Measurements from ENCODE around the gene MRPL39.

Gene MRPL39

DNA sequence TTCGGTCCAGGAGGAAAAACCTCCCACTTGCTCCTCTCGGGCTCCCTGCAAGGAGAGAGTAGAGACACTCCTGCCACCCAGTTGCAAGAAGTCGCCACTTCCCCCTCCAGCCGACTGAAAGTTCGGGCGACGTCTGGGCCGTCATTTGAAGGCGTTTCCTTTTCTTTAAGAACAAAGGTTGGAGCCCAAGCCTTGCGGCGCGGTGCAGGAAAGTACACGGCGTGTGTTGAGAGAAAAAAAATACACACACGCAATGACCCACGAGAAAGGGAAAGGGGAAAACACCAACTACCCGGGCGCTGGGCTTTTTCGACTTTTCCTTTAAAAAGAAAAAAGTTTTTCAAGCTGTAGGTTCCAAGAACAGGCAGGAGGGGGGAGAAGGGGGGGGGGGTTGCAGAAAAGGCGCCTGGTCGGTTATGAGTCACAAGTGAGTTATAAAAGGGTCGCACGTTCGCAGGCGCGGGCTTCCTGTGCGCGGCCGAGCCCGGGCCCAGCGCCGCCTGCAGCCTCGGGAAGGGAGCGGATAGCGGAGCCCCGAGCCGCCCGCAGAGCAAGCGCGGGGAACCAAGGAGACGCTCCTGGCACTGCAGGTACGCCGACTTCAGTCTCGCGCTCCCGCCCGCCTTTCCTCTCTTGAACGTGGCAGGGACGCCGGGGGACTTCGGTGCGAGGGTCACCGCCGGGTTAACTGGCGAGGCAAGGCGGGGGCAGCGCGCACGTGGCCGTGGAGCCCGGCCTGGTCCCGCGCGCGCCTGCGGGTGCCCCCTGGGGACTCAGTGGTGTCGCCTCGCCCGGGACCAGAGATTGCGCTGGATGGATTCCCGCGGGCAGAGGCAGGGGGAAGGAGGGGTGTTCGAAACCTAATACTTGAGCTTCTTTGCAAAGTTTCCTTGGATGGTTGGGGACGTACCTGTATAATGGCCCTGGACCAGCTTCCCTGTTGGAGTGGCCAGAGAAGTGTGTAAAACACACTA, 45.3 kb downstream of the MRPL39 start:
- no peak overlapping the region for H3K4me3 ChIP-seq (ENCODE audit: insufficient read length, low read depth)

DNA sequence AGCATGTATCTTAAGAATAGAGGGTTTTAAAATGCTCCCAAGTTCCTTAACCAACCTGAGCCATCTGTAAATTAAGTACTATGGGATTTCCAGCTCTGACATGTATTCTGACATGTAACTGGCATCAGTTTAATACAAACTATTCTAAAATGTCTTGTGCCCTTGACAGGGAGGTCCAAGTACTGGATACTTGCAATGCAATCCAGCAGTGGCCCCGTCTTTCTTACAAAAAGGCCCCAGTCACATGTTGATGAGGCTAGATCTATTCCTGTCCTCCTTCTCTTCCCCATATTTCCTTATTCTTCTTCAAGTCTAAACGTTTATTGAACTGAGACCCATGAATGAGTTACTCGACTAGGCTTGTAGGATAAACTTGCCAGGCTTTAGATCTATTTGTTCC, 46.4 kb downstream of the MRPL39 start:
- Histone ChIP-seq H3K4me3 (ENCODE audit: insufficient read length, low read depth) (no peak overlapping the region), H3K9ac (ENCODE audit: insufficient read length, low read depth) (no peak overlapping the region), H3K9me3 (ENCODE audit: insufficient read depth, low read length) (no peaks in the 10 kb centered on the region; the same call in 1 of the 2 replicates), H3K4me1 (ENCODE audit: insufficient read depth, insufficient read length) (no peaks in the 10 kb centered on the region), H3K36me3 (ENCODE audit: insufficient read depth, insufficient read length, low read length) (peaks cover 42% of the 10 kb centered on the region), H3K27me3 (ENCODE audit: insufficient read depth, insufficient read length) (no peaks in the 10 kb centered on the region)
- no peak for TF ChIP-seq SUZ12 (IDR thresholded peaks at IDR 0.05; ENCODE audit: extremely low read depth, insufficient read depth, insufficient read length)
- TF ChIP-seq YY1 (IDR thresholded peaks at IDR 0.05; ENCODE audit: insufficient read depth, insufficient read length): no peak
- TF ChIP-seq ZNF274 (IDR thresholded peaks at IDR 0.05; ENCODE audit: low read depth, low read length): no peak
- no peak for DNase-seq (ENCODE audit: low read depth, low spot score)

More for the DNA sequence above, 45.3 kb downstream of the MRPL39 start:
- Histone ChIP-seq H3K9me3 (ENCODE audit: insufficient read depth, low read length) (no peaks in the 10 kb centered on the region; the same call in 1 of the 2 replicates), H3K36me3 (ENCODE audit: insufficient read depth, insufficient read length, low read length) (peaks cover 51% of the 10 kb centered on the region), H3K27me3 (ENCODE audit: insufficient read depth, insufficient read length) (no peaks in the 10 kb centered on the region), H3K9ac (ENCODE audit: insufficient read length, low read depth) (no peak overlapping the region), H3K4me1 (ENCODE audit: insufficient read depth, insufficient read length) (no peaks in the 10 kb centered on the region)
- DNase-seq (ENCODE audit: low read depth, low spot score): no peak
- TF ChIP-seq ZNF274 (IDR thresholded peaks at IDR 0.05; ENCODE audit: low read depth, low read length) (no peak), SUZ12 (IDR thresholded peaks at IDR 0.05; ENCODE audit: extremely low read depth, insufficient read depth, insufficient read length) (no peak), YY1 (IDR thresholded peaks at IDR 0.05; ENCODE audit: insufficient read depth, insufficient read length) (no peak)

DNA sequence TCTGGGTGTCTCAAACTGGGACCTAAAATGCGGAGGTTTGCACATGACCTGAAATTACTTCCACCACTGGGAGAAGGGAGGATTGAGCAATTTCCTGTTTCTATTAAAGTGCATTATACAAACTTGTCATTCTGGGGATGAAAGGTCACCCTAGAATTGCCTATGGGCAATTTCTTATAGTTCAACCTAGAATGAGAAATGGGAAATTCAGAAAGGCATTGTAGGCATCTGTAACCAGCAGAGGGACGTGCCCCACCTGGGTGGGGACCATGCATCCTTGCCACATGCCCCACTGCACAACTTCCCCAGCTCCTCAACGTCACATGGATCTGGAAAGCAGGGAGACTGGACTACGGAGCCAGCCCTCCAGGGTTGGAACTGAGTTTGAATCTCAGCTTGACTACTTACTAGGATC, 47.0 kb downstream of the MRPL39 start:
- TF ChIP-seq ZNF274 (IDR thresholded peaks at IDR 0.05; ENCODE audit: low read depth, low read length) (no peak), SUZ12 (IDR thresholded peaks at IDR 0.05; ENCODE audit: extremely low read depth, insufficient read depth, insufficient read length) (no peak), YY1 (IDR thresholded peaks at IDR 0.05; ENCODE audit: insufficient read depth, insufficient read length) (no peak)
- no peak for DNase-seq (ENCODE audit: low read depth, low spot score)

DNA sequence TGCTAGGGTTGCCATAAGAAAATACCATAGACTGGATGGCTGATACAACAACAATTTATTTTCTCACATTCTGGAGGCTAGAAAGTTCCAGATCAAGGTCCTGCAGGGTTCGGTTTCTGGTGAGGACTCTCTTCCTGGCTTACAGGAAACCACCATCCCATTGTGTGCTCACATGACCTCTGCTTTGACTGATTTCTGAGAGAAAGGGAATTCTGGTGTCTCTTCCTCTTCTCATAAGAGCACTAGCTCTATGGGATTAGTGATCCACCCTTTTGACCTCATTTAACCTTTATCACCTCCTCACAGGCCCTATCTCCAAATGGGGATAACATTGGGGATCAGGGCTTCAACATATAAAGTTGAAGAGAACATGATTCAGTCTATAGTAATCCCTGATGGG, 47.5 kb downstream of the MRPL39 start:
- no peak overlapping the region for H3K9ac ChIP-seq (ENCODE audit: insufficient read length, low read depth)
- no peak overlapping the region for H3K4me3 ChIP-seq (ENCODE audit: insufficient read length, low read depth)
- H3K4me1 ChIP-seq (ENCODE audit: insufficient read depth, insufficient read length): no peaks in the 10 kb centered on the region
- no peak for DNase-seq (ENCODE audit: low read depth, low spot score)
- no peaks in the 10 kb centered on the region; the same call in 1 of the 2 replicates for H3K9me3 ChIP-seq (ENCODE audit: insufficient read depth, low read length)
- no peak for TF ChIP-seq YY1 (IDR thresholded peaks at IDR 0.05; ENCODE audit: insufficient read depth, insufficient read length)
- TF ChIP-seq ZNF274 (IDR thresholded peaks at IDR 0.05; ENCODE audit: low read depth, low read length): no peak
- TF ChIP-seq SUZ12 (IDR thresholded peaks at IDR 0.05; ENCODE audit: extremely low read depth, insufficient read depth, insufficient read length): no peak
- H3K27me3 ChIP-seq (ENCODE audit: insufficient read depth, insufficient read length): no peaks in the 10 kb centered on the region
- peaks cover 32% of the 10 kb centered on the region for H3K36me3 ChIP-seq (ENCODE audit: insufficient read depth, insufficient read length, low read length)

More for the DNA sequence above, 47.0 kb downstream of the MRPL39 start:
- Histone ChIP-seq H3K4me3 (ENCODE audit: insufficient read length, low read depth) (no peak overlapping the region), H3K27me3 (ENCODE audit: insufficient read depth, insufficient read length) (no peaks in the 10 kb centered on the region), H3K9me3 (ENCODE audit: insufficient read depth, low read length) (no peaks in the 10 kb centered on the region; the same call in 1 of the 2 replicates), H3K9ac (ENCODE audit: insufficient read length, low read depth) (no peak overlapping the region), H3K36me3 (ENCODE audit: insufficient read depth, insufficient read length, low read length) (peaks cover 35% of the 10 kb centered on the region), H3K4me1 (ENCODE audit: insufficient read depth, insufficient read length) (no peaks in the 10 kb centered on the region)

DNA sequence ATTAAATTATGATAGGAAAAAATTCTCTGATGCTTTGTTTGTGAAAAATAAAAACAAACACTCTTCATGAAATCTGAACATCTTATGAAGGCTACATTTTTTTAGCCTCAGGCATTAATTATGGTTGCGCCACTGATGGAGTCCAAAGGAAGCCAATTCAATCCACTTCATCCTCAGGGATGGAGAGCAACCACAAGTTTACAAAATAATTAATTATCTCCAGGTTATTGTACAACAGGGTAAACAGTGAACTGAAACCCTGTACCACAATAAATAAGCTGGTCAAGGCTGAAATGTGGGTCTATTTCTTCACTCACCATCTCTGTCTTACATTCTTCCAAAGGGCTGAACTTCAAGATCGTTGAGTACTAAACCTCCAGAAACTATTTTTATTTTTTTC, 49.2 kb downstream of the MRPL39 start:
- peaks cover 20% of the 10 kb centered on the region for H3K36me3 ChIP-seq (ENCODE audit: insufficient read depth, insufficient read length, low read length)
- no peak for DNase-seq (ENCODE audit: low read depth, low spot score)
- no peaks in the 10 kb centered on the region for H3K4me1 ChIP-seq (ENCODE audit: insufficient read depth, insufficient read length)
- H3K27me3 ChIP-seq (ENCODE audit: insufficient read depth, insufficient read length): no peaks in the 10 kb centered on the region
- no peaks in the 10 kb centered on the region; the same call in 1 of the 2 replicates for H3K9me3 ChIP-seq (ENCODE audit: insufficient read depth, low read length)
- TF ChIP-seq ZNF274 (IDR thresholded peaks at IDR 0.05; ENCODE audit: low read depth, low read length) (no peak), SUZ12 (IDR thresholded peaks at IDR 0.05; ENCODE audit: extremely low read depth, insufficient read depth, insufficient read length) (no peak), YY1 (IDR thresholded peaks at IDR 0.05; ENCODE audit: insufficient read depth, insufficient read length) (no peak)
- no peak overlapping the region for H3K4me3 ChIP-seq (ENCODE audit: insufficient read length, low read depth)
- no peak overlapping the region for H3K9ac ChIP-seq (ENCODE audit: insufficient read length, low read depth)

DNA sequence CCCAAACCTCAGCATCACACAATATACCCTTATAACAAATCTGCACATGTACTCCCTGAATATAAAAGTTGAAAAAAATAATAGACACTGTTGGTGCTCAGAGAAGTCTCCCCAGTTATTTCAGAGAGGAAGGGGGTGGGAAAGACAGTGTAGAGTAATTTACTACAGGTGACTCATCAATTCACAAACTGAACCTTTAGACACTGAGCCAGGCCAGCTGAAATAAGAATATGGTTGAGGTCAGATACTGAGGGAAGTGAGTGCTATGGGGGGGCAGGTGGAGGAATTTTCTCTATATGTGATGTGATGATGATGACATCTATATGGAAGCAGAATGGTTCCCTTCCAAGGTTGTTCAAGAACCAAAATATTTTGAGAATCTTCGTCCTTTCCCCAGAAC, 50.1 kb downstream of the MRPL39 start:
- H3K27me3 ChIP-seq (ENCODE audit: insufficient read depth, insufficient read length): no peaks in the 10 kb centered on the region
- H3K36me3 ChIP-seq (ENCODE audit: insufficient read depth, insufficient read length, low read length): peaks cover 10% of the 10 kb centered on the region
- H3K4me1 ChIP-seq (ENCODE audit: insufficient read depth, insufficient read length): no peaks in the 10 kb centered on the region
- H3K9ac ChIP-seq (ENCODE audit: insufficient read length, low read depth): no peak overlapping the region
- no peaks in the 10 kb centered on the region; the same call in 1 of the 2 replicates for H3K9me3 ChIP-seq (ENCODE audit: insufficient read depth, low read length)
- TF ChIP-seq ZNF274 (IDR thresholded peaks at IDR 0.05; ENCODE audit: low read depth, low read length): no peak
- no peak for TF ChIP-seq SUZ12 (IDR thresholded peaks at IDR 0.05; ENCODE audit: extremely low read depth, insufficient read depth, insufficient read length)
- TF ChIP-seq YY1 (IDR thresholded peaks at IDR 0.05; ENCODE audit: insufficient read depth, insufficient read length): no peak
- H3K4me3 ChIP-seq (ENCODE audit: insufficient read length, low read depth): no peak overlapping the region
- DNase-seq (ENCODE audit: low read depth, low spot score): no peak

DNA sequence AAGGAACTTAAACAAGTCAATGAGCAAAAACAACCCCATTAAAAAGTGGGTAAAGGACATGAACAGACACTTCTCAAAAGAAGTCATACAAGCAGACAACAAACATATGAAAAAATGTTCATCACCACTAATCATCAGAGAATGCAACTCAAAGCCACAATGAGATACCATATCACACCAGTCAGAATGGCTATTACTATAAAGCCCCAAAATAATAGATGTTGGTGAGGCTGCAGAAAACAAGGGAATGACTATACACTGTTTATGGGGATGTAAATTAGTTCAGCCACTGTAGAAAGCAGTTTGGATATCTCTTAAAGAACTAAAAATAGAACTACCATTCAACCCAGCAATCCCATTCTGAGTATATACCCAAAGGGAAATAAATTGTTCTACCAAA, 51.2 kb downstream of the MRPL39 start:
- Histone ChIP-seq H3K9me3 (ENCODE audit: insufficient read depth, low read length) (no peaks in the 10 kb centered on the region), H3K9ac (ENCODE audit: insufficient read length, low read depth) (no peak overlapping the region), H3K27me3 (ENCODE audit: insufficient read depth, insufficient read length) (no peaks in the 10 kb centered on the region), H3K4me1 (ENCODE audit: insufficient read depth, insufficient read length) (no peaks in the 10 kb centered on the region), H3K4me3 (ENCODE audit: insufficient read length, low read depth) (no peak overlapping the region), H3K36me3 (ENCODE audit: insufficient read depth, insufficient read length, low read length) (peaks cover under 1% of the 10 kb centered on the region)
- DNase-seq (ENCODE audit: low read depth, low spot score): no peak
- TF ChIP-seq SUZ12 (IDR thresholded peaks at IDR 0.05; ENCODE audit: extremely low read depth, insufficient read depth, insufficient read length) (no peak), YY1 (IDR thresholded peaks at IDR 0.05; ENCODE audit: insufficient read depth, insufficient read length) (no peak), ZNF274 (IDR thresholded peaks at IDR 0.05; ENCODE audit: low read depth, low read length) (no peak)
